HCT116 (cell line): ENCODE data around the gene SLC4A4. TPM values are rescaled to one million over a fixed set of nuclear protein-coding genes. Genes with fewer than 3 reads are reported as not detected.

Experiments used
- ATAC-seq: fragments of 200-7000 bp; cut with Tn5 transposase; 2 replicates; pipeline ENCODE4 v1.9.1; 2020; ENCODE audit warnings: mild to moderate bottlenecking, moderate library complexity
- BruUV-seq: library from RNA; stranded (reverse); fragments of 400-500 nt; replicated peaks from 2 replicates; lab custom pipeline; 2021; lab: Mats Ljungman, UMichigan
- CTCF ChIA-PET: fragments of 300-600 bp; sonication (Branson Sonifier 250); formaldehyde crosslinking; loops from one replicate; lab custom pipeline; 2021; ENCODE audit warnings: antibody characterized with exemption; lab: Charles Lee
- POLR2A ChIA-PET: fragments of 300-600, 350-600 bp; sonication (Branson Sonifier 250); formaldehyde crosslinking; loops from one replicate; lab custom pipeline; 2021; ENCODE audit warnings: antibody characterized with exemption; lab: Charles Lee
- RAD21 ChIA-PET, 2 experiments: fragments of 300-600 bp; sonication (Branson Sonifier 250); formaldehyde crosslinking; loops; one replicate each; lab custom pipeline; 2023; ENCODE audit warnings: low total read pairs in 2 of 2; ENCODE audit not compliant: uncharacterized antibody in 2 of 2, unreplicated experiment in 2 of 2, low non-redundant PET in 1 of 2; lab: Charles Lee
- DNase-seq: peaks from one replicate; pipeline ENCODE4 v3.0.0-alpha.2; 2010; ENCODE audit warnings: low read depth, low spot score
- H2AFZ ChIP-seq: fragments of 200-600 bp; shearing (Covaris generic), sonication (generic); 2 replicates; pipeline ENCODE4 v1.6.1; 2017; ENCODE audit warnings: low read depth, mixed run types, mixed read lengths, antibody characterized with exemption, low read length; ENCODE audit not compliant: poor library complexity, severe bottlenecking
- H3K27ac ChIP-seq: 2 replicates; pipeline ENCODE4 v1.5.1; 2012; ENCODE audit warnings: low read depth, low read length
- H3K27me3 ChIP-seq: fragments of 200-600 bp; sonication (generic); 2 replicates; pipeline ENCODE4 v1.6.1; 2016; ENCODE audit warnings: mixed run types, low read length, mixed read lengths; ENCODE audit not compliant: insufficient read depth
- H3K36me3 ChIP-seq, 2 experiments: fragments of 200-500 bp in 1 of 2; fragments of 200-600 bp in 1 of 2; sonication (Bioruptor generic) in 1 of 2; sonication (generic) in 1 of 2; 2 replicates each; pipeline versions ENCODE4 v1.5.1 to v1.6.1; 2014 to 2016; ENCODE audit warnings: low read length in 2 of 2, inconsistent platforms in 1 of 2, mixed read lengths in 1 of 2, mixed run types in 1 of 2; ENCODE audit not compliant: insufficient read depth in 2 of 2, control insufficient read depth in 1 of 2
- H3K4me1 ChIP-seq, 2 experiments: fragments of 200-600 bp in 1 of 2; sonication (generic) in 1 of 2; 2 replicates each; pipeline versions ENCODE4 v1.5.1 to v1.6.1; 2012 to 2017; ENCODE audit warnings: low read length in 2 of 2, inconsistent platforms in 1 of 2, mild to moderate bottlenecking in 1 of 2, mixed read lengths in 1 of 2, mixed run types in 1 of 2, moderate library complexity in 1 of 2; ENCODE audit not compliant: insufficient read depth in 2 of 2, control insufficient read depth in 1 of 2
- H3K4me2 ChIP-seq: fragments of 200-600 bp; sonication (generic); 2 replicates; pipeline ENCODE4 v1.6.1; 2017; ENCODE audit warnings: mixed run types, low read length, mixed read lengths
- H3K4me3 ChIP-seq, 2 experiments: fragments of 200-600 bp in 1 of 2; sonication (generic) in 1 of 2; replicated peaks in 1 of 2; 2 replicates each; pipeline ENCODE4 v1.5.1; 2011 to 2016; ENCODE audit warnings: low read length in 2 of 2, control low read depth in 1 of 2, low read depth in 1 of 2, mild to moderate bottlenecking in 1 of 2, mixed read lengths in 1 of 2, mixed run types in 1 of 2
- H3K79me2 ChIP-seq: fragments of 200-600 bp; sonication (generic); 2 replicates; pipeline ENCODE4 v1.6.1; 2017; ENCODE audit warnings: mild to moderate bottlenecking, mixed run types, low read length, moderate library complexity, mixed read lengths; ENCODE audit not compliant: insufficient read depth
- H3K9ac ChIP-seq: fragments of 200-600 bp; sonication (generic); 2 replicates; pipeline ENCODE4 v1.6.1; 2016; ENCODE audit warnings: low read length, mixed read lengths
- H3K9me2 ChIP-seq: fragments of 200-600 bp; sonication (generic), shearing (Covaris generic); 2 replicates; pipeline ENCODE4 v1.6.1; 2017; ENCODE audit warnings: mixed run types, mild to moderate bottlenecking, moderate library complexity; ENCODE audit not compliant: insufficient read depth
- H3K9me3 ChIP-seq, 2 experiments: fragments of 200-500 bp in 1 of 2; fragments of 200-600 bp in 1 of 2; sonication (Bioruptor generic) in 1 of 2; sonication (generic) in 1 of 2; 2 replicates each; pipeline ENCODE4 v1.6.1; 2014 to 2017; ENCODE audit warnings: low read length in 2 of 2, mixed read lengths in 2 of 2, inconsistent platforms in 1 of 2, low read depth in 1 of 2, mild to moderate bottlenecking in 1 of 2, mixed run types in 1 of 2, moderate library complexity in 1 of 2; ENCODE audit not compliant: control insufficient read depth in 1 of 2, insufficient read depth in 1 of 2
- H4K20me1 ChIP-seq: fragments of 200-600 bp; sonication (generic), shearing (Covaris generic); 2 replicates; pipeline ENCODE4 v1.6.1; 2017; ENCODE audit warnings: mixed run types, mild to moderate bottlenecking, moderate library complexity; ENCODE audit not compliant: insufficient read depth
- ATF3 ChIP-seq: IDR thresholded peaks from 2 replicates; pipeline ENCODE4 v1.6.1; 2012
- CTCF ChIP-seq, 3 experiments: fragments of 200-600 bp in 1 of 3; sonication (generic) in 1 of 3; IDR thresholded peaks in 2 of 3; conservative IDR thresholded peaks in 1 of 3; 2 replicates each; pipeline ENCODE4 v1.5.1; 2012 to 2017; ENCODE audit warnings: low read depth in 2 of 3, low read length in 2 of 3, antibody characterized with exemption in 1 of 3, borderline replicate concordance in 1 of 3, control low read depth in 1 of 3, mild to moderate bottlenecking in 1 of 3, mixed read lengths in 1 of 3, mixed run types in 1 of 3, moderate library complexity in 1 of 3; ENCODE audit not compliant: insufficient read depth in 1 of 3
- EGR1 ChIP-seq: IDR thresholded peaks from 2 replicates; pipeline ENCODE4 v1.6.1; 2012; ENCODE audit warnings: low read depth
- EZH2phosphoT487 ChIP-seq: fragments of 200-600 bp; IDR thresholded peaks from 2 replicates; pipeline ENCODE4 v1.6.1; 2018; ENCODE audit warnings: antibody characterized with exemption, borderline replicate concordance
- FOSL1 ChIP-seq: IDR thresholded peaks from 2 replicates; pipeline ENCODE4 v1.6.1; 2012; ENCODE audit warnings: low read depth
- JUND ChIP-seq: IDR thresholded peaks from 2 replicates; pipeline ENCODE4 v1.6.1; 2012
- MAX ChIP-seq: IDR thresholded peaks from 2 replicates; pipeline ENCODE4 v1.6.1; 2012
- POLR2A ChIP-seq: IDR thresholded peaks from 2 replicates; pipeline ENCODE4 v1.7.0; 2011; ENCODE audit warnings: borderline replicate concordance; ENCODE audit not compliant: insufficient read depth, insufficient read length; ENCODE audit errors: extremely low read depth
- REST ChIP-seq: IDR thresholded peaks from 2 replicates; pipeline ENCODE4 v1.6.1; 2012; ENCODE audit warnings: low read depth
- SP1 ChIP-seq: IDR thresholded peaks from 2 replicates; pipeline ENCODE4 v1.6.1; 2012; ENCODE audit warnings: low read depth
- TCF7L2 ChIP-seq: IDR thresholded peaks from 2 replicates; pipeline ENCODE4 v1.7.0; 2011; ENCODE audit warnings: borderline replicate concordance, inconsistent platforms; ENCODE audit not compliant: insufficient read depth, insufficient read length; ENCODE audit errors: extremely low read depth
- ZFX ChIP-seq: fragments of 450-650 bp; IDR thresholded peaks from 2 replicates; pipeline ENCODE4 v1.6.1; 2017
- intact Hi-C: fragments of 100-400 bp; cut with micrococcal nuclease; formaldehyde crosslinking; loops from 2 replicates; pipeline ENCODE4 v1.10.0; 2022
- total RNA-seq: library from RNA; stranded (reverse); gene quantifications from one replicate; pipeline ENCODE4 v1.2.1, GENCODE V29; 2021; ENCODE audit not compliant: unreplicated experiment

Gene SLC4A4
- total RNA-seq, 1 experiment from 2014 or later, result 0.30 TPM

- H3K9me2 ChIP-seq, result no peaks in the 10 kb centered on the region
- no peak for TF ChIP-seq JUND
- TF ChIP-seq, all 23 proteins: peak for 0
- Histone ChIP-seq H3K36me3 (no peaks in the 10 kb centered on the region), H3K4me3 (no peak overlapping the region), H3K27ac (no peak overlapping the region), H3K9ac (no peak overlapping the region), H4K20me1 (no peaks in the 10 kb centered on the region), H3K79me2 (no peaks in the 10 kb centered on the region), H3K4me2 (no peak overlapping the region), H3K9me3 (no peaks in the 10 kb centered on the region), H2AFZ (no peak overlapping the region), H3K27me3 (no peaks in the 10 kb centered on the region), H3K4me1 (no peaks in the 10 kb centered on the region)
- ChIA-PET RAD21 (no interaction called here), CTCF (no interaction called here), POLR2A (no interaction called here)
- ATAC-seq (no peak), DNase-seq (no peak)
- intact Hi-C loops, result no loop called here
- no TSS peak for BruUV-seq
Observed at GRCh38 chr4:71389149-71389827, 50.5 kb downstream of the SLC4A4 start.

GRCh38 chr4:71392109-71392508 lies 53.3 kb downstream of the SLC4A4 start:
- Histone ChIP-seq H3K4me3 (no peak overlapping the region), H3K4me1 (no peaks in the 10 kb centered on the region), H3K9me2 (no peaks in the 10 kb centered on the region), H2AFZ (no peak overlapping the region), H3K9ac (no peak overlapping the region), H4K20me1 (no peaks in the 10 kb centered on the region), H3K4me2 (no peak overlapping the region), H3K9me3 (no peaks in the 10 kb centered on the region), H3K27ac (no peak overlapping the region), H3K79me2 (no peaks in the 10 kb centered on the region), H3K27me3 (peaks cover 7% of the 10 kb centered on the region; the same call in 1 of the 2 replicates), H3K36me3 (no peaks in the 10 kb centered on the region)
- DNase-seq (no peak), ATAC-seq (no peak)
- RAD21 ChIA-PET, result no interaction called here
- POLR2A ChIA-PET, result no interaction called here
- intact Hi-C loops, result no loop called here
- no TSS peak for BruUV-seq
- TF ChIP-seq REST (no peak), JUND (no peak), ATF3 (no peak), EZH2phosphoT487 (no peak), POLR2A (no peak), MAX (no peak), ZFX (no peak), TCF7L2 (no peak), FOSL1 (no peak), SP1 (no peak), EGR1 (no peak), CTCF (IDR thresholded peaks at IDR 0.05 in 2 of 3, conservative IDR thresholded peaks at IDR 0.05 in 1 of 3; ENCODE audit: borderline replicate concordance in 1 of 3, insufficient read depth in 1 of 3, low read depth in 2 of 3, low read length in 2 of 3) (no peak)
- CTCF ChIA-PET, result no interaction called here
